ENCODE data around the gene TRIM65.

Gene TRIM65

GRCh38 chr17:75922173-75922961 lies 25.6 kb upstream of the TRIM65 start:
- H3K27ac ChIP-seq (ENCODE audit: low read depth, low read length), result no peak overlapping the region
- no peak overlapping the region for H3K4me3 ChIP-seq (ENCODE audit: low read length)
- no peak overlapping the region for H2BK15ac ChIP-seq (replicated peaks; ENCODE audit: low read depth)
- H3K4me2 ChIP-seq (ENCODE audit: low read length), result no peak overlapping the region
- no peak overlapping the region for H2AK5ac ChIP-seq (ENCODE audit: low read length)
- WGBS (ENCODE audit: extremely low coverage, insufficient coverage, low lambda C conversion rate), result no CpG with 5 or more reads among the region's 18 CpGs
- no peaks in the 10 kb centered on the region for H3K4me1 ChIP-seq (ENCODE audit: control insufficient read depth, low read depth, low read length)
- H3K79me1 ChIP-seq (ENCODE audit: low read length), result no peaks in the 10 kb centered on the region
- no peaks in the 10 kb centered on the region for H3K79me2 ChIP-seq (ENCODE audit: control insufficient read depth, insufficient read depth, low read length)
- DNase-seq, result no peak
- H3K23ac ChIP-seq (ENCODE audit: low read length), result no peak overlapping the region
- H2BK5ac ChIP-seq (ENCODE audit: low read length), result no peak overlapping the region
- H2BK120ac ChIP-seq (ENCODE audit: low read depth, low read length), result no peak overlapping the region
- H3K9ac ChIP-seq (ENCODE audit: low read length), result no peak overlapping the region
- no peak overlapping the region for H3K18ac ChIP-seq (ENCODE audit: low read length)
- no peak overlapping the region for H4K5ac ChIP-seq (ENCODE audit: low read length)
- no peak overlapping the region for H3K4ac ChIP-seq (ENCODE audit: low read depth, low read length)
- no peak overlapping the region for H3K56ac ChIP-seq (ENCODE audit: low read length)
- H3K36me3 ChIP-seq (ENCODE audit: control insufficient read depth, insufficient read depth, low read length), result no peaks in the 10 kb centered on the region
- no peaks in the 10 kb centered on the region for H3K27me3 ChIP-seq (ENCODE audit: insufficient read depth, low read length, poor library complexity)
- H4K8ac ChIP-seq (ENCODE audit: low read depth, low read length), result no peak overlapping the region

- no peaks in the 10 kb centered on the region for H3K79me1 ChIP-seq (ENCODE audit: low read length)
- no peak overlapping the region for H2BK5ac ChIP-seq (ENCODE audit: low read length)
- H3K4ac ChIP-seq (ENCODE audit: low read depth, low read length), result no peak overlapping the region
- H3K4me2 ChIP-seq (ENCODE audit: low read length), result no peak overlapping the region
- no peak overlapping the region for H3K4me3 ChIP-seq (ENCODE audit: low read length)
- no CpG with 5 or more reads among the region's 15 CpGs for WGBS (ENCODE audit: extremely low coverage, insufficient coverage, low lambda C conversion rate)
- no peak overlapping the region for H2BK15ac ChIP-seq (replicated peaks; ENCODE audit: low read depth)
- H3K4me1 ChIP-seq (ENCODE audit: control insufficient read depth, low read depth, low read length), result no peaks in the 10 kb centered on the region
- no peak overlapping the region for H2AK5ac ChIP-seq (ENCODE audit: low read length)
- H3K18ac ChIP-seq (ENCODE audit: low read length), result no peak overlapping the region
- no peak overlapping the region for H3K27ac ChIP-seq (ENCODE audit: low read depth, low read length)
- no peak overlapping the region for H3K23ac ChIP-seq (ENCODE audit: low read length)
- no peaks in the 10 kb centered on the region for H3K79me2 ChIP-seq (ENCODE audit: control insufficient read depth, insufficient read depth, low read length)
- H4K8ac ChIP-seq (ENCODE audit: low read depth, low read length), result no peak overlapping the region
- H4K5ac ChIP-seq (ENCODE audit: low read length), result no peak overlapping the region
- no peaks in the 10 kb centered on the region for H3K27me3 ChIP-seq (ENCODE audit: insufficient read depth, low read length, poor library complexity)
- H3K36me3 ChIP-seq (ENCODE audit: control insufficient read depth, insufficient read depth, low read length), result no peaks in the 10 kb centered on the region
- DNase-seq, result no peak
- H2BK120ac ChIP-seq (ENCODE audit: low read depth, low read length), result no peak overlapping the region
- no peak overlapping the region for H3K9ac ChIP-seq (ENCODE audit: low read length)
- no peak overlapping the region for H3K56ac ChIP-seq (ENCODE audit: low read length)
Measured at GRCh38 chr17:75921596-75921995, 24.8 kb upstream of the TRIM65 start.

DNA sequence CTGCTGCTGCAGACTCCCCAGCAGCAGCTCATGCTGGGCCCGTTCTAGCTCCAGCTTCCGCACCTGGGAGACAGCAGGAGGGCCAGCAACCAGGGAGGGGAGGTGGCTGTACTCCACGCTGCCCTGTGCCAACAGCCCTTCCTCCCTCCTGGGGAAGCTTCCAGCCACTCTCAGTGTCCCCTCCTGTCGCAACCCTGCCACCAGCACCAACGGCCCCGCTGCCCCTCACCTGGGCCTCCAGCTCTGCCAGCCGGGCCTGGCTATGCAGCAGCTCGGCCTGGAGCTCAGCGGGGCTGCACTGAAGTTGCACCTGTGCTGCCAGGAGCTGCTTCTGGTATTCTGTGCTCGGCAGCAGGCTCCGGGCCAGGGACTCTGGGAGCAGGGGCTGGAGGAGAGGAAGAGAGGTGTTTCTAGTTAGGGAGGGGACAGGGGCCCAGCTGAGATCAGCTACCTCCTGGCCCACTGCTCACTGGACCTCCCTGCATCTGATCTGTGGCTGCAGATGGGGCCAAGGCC lies 23.4 kb upstream of the TRIM65 start:
- H4K8ac ChIP-seq (ENCODE audit: low read depth, low read length), result no peak overlapping the region
- no peak overlapping the region for H3K4ac ChIP-seq (ENCODE audit: low read depth, low read length)
- H3K36me3 ChIP-seq (ENCODE audit: control insufficient read depth, insufficient read depth, low read length), result no peaks in the 10 kb centered on the region
- no peak overlapping the region for H3K18ac ChIP-seq (ENCODE audit: low read length)
- H3K9ac ChIP-seq (ENCODE audit: low read length), result no peak overlapping the region
- DNase-seq, result no peak
- H2AK5ac ChIP-seq (ENCODE audit: low read length), result no peak overlapping the region
- H3K27me3 ChIP-seq (ENCODE audit: insufficient read depth, low read length, poor library complexity), result no peaks in the 10 kb centered on the region
- no peak overlapping the region for H4K5ac ChIP-seq (ENCODE audit: low read length)
- H3K79me2 ChIP-seq (ENCODE audit: control insufficient read depth, insufficient read depth, low read length), result no peaks in the 10 kb centered on the region
- no peak overlapping the region for H3K4me3 ChIP-seq (ENCODE audit: low read length)
- WGBS (ENCODE audit: extremely low coverage, insufficient coverage, low lambda C conversion rate), result no CpG with 5 or more reads among the region's 11 CpGs
- no peak overlapping the region for H2BK5ac ChIP-seq (ENCODE audit: low read length)
- no peaks in the 10 kb centered on the region for H3K4me1 ChIP-seq (ENCODE audit: control insufficient read depth, low read depth, low read length)
- no peak overlapping the region for H3K56ac ChIP-seq (ENCODE audit: low read length)
- no peak overlapping the region for H3K4me2 ChIP-seq (ENCODE audit: low read length)
- no peak overlapping the region for H3K27ac ChIP-seq (ENCODE audit: low read depth, low read length)
- no peak overlapping the region for H2BK120ac ChIP-seq (ENCODE audit: low read depth, low read length)
- no peak overlapping the region for H3K23ac ChIP-seq (ENCODE audit: low read length)
- no peaks in the 10 kb centered on the region for H3K79me1 ChIP-seq (ENCODE audit: low read length)
- no peak overlapping the region for H2BK15ac ChIP-seq (replicated peaks; ENCODE audit: low read depth)

GRCh38 chr17:75919611-75920010 lies 22.9 kb upstream of the TRIM65 start:
- H2BK120ac ChIP-seq (ENCODE audit: low read depth, low read length), result no peak overlapping the region
- H3K79me2 ChIP-seq (ENCODE audit: control insufficient read depth, insufficient read depth, low read length), result no peaks in the 10 kb centered on the region
- no peak overlapping the region for H3K4ac ChIP-seq (ENCODE audit: low read depth, low read length)
- H3K4me2 ChIP-seq (ENCODE audit: low read length), result no peak overlapping the region
- no peak overlapping the region for H4K5ac ChIP-seq (ENCODE audit: low read length)
- H3K4me3 ChIP-seq (ENCODE audit: low read length), result no peak overlapping the region
- no peak overlapping the region for H3K18ac ChIP-seq (ENCODE audit: low read length)
- H2BK5ac ChIP-seq (ENCODE audit: low read length), result no peak overlapping the region
- H4K8ac ChIP-seq (ENCODE audit: low read depth, low read length), result no peak overlapping the region
- H3K27ac ChIP-seq (ENCODE audit: low read depth, low read length), result no peak overlapping the region
- no peaks in the 10 kb centered on the region for H3K79me1 ChIP-seq (ENCODE audit: low read length)
- H3K4me1 ChIP-seq (ENCODE audit: control insufficient read depth, low read depth, low read length), result no peaks in the 10 kb centered on the region
- DNase-seq, result no peak
- H3K23ac ChIP-seq (ENCODE audit: low read length), result no peak overlapping the region
- no peaks in the 10 kb centered on the region for H3K36me3 ChIP-seq (ENCODE audit: control insufficient read depth, insufficient read depth, low read length)
- no peak overlapping the region for H3K9ac ChIP-seq (ENCODE audit: low read length)
- no peak overlapping the region for H3K56ac ChIP-seq (ENCODE audit: low read length)
- no CpG with 5 or more reads among the region's 22 CpGs for WGBS (ENCODE audit: extremely low coverage, insufficient coverage, low lambda C conversion rate)
- no peak overlapping the region for H2BK15ac ChIP-seq (replicated peaks; ENCODE audit: low read depth)
- no peak overlapping the region for H2AK5ac ChIP-seq (ENCODE audit: low read length)
- H3K27me3 ChIP-seq (ENCODE audit: insufficient read depth, low read length, poor library complexity), result no peaks in the 10 kb centered on the region

- Histone ChIP-seq H2BK120ac (ENCODE audit: low read depth, low read length) (no peak overlapping the region), H3K18ac (ENCODE audit: low read length) (no peak overlapping the region), H3K79me2 (ENCODE audit: control insufficient read depth, insufficient read depth, low read length) (no peaks in the 10 kb centered on the region), H3K27ac (ENCODE audit: low read depth, low read length) (no peak overlapping the region), H2BK5ac (ENCODE audit: low read length) (no peak overlapping the region), H3K23ac (ENCODE audit: low read length) (no peak overlapping the region), H4K5ac (ENCODE audit: low read length) (no peak overlapping the region), H4K8ac (ENCODE audit: low read depth, low read length) (no peak overlapping the region), H3K79me1 (ENCODE audit: low read length) (no peaks in the 10 kb centered on the region), H3K4me3 (ENCODE audit: low read length) (no peak overlapping the region), H3K36me3 (ENCODE audit: control insufficient read depth, insufficient read depth, low read length) (no peaks in the 10 kb centered on the region), H2AK5ac (ENCODE audit: low read length) (no peak overlapping the region), H3K27me3 (ENCODE audit: insufficient read depth, low read length, poor library complexity) (no peaks in the 10 kb centered on the region), H3K4me2 (ENCODE audit: low read length) (no peak overlapping the region), H2BK15ac (replicated peaks; ENCODE audit: low read depth) (no peak overlapping the region), H3K56ac (ENCODE audit: low read length) (no peak overlapping the region), H3K9ac (ENCODE audit: low read length) (no peak overlapping the region), H3K4me1 (ENCODE audit: control insufficient read depth, low read depth, low read length) (no peaks in the 10 kb centered on the region), H3K4ac (ENCODE audit: low read depth, low read length) (no peak overlapping the region)
- no CpG with 5 or more reads among the region's 31 CpGs for WGBS (ENCODE audit: extremely low coverage, insufficient coverage, low lambda C conversion rate)
- no peak for DNase-seq
Measured at GRCh38 chr17:75917917-75918445, 21.2 kb upstream of the TRIM65 start.
